ENCODE measurements around the gene TEK. TPM values are rescaled to one million over a fixed set of nuclear protein-coding genes. Genes with fewer than 3 reads are reported as not detected.

Gene TEK
- total RNA-seq, 3 donors from 2014 or later, result 5.9 to 15.2 (median 14.4) TPM

- no peak overlapping the region for H3K27ac ChIP-seq
- intact Hi-C loops (cut with DNase I; ENCODE audit: low total_unique reads), result no loop called here
- TF ChIP-seq POLR2AphosphoS5 (IDR thresholded peaks at IDR 0.05), result no peak
- TF ChIP-seq CTCF (IDR thresholded peaks at IDR 0.05), result no peak
- TF ChIP-seq POLR2A (IDR thresholded peaks at IDR 0.05), result no peak
These were observed 30.3 kb upstream of the TEK start for GRCh38 chr9:27078685-27079084.

GRCh38 chr9:27085456-27085855 is 23.6 kb upstream of the TEK start:
- no peaks in the 10 kb centered on the region for H3K36me3 ChIP-seq
- no peak overlapping the region for H3K4me3 ChIP-seq

More at GRCh38 chr9:27078685-27079084, 30.3 kb upstream of the TEK start:
- DNase-seq (ENCODE audit: low spot score in 2 of 2), result no peak
- H3K9me3 ChIP-seq, result no peaks in the 10 kb centered on the region
- H3K36me3 ChIP-seq, result no peaks in the 10 kb centered on the region
- no peaks in the 10 kb centered on the region for H3K4me1 ChIP-seq
- H3K27me3 ChIP-seq, result no peaks in the 10 kb centered on the region
- H3K4me3 ChIP-seq, result no peak overlapping the region

DNA sequence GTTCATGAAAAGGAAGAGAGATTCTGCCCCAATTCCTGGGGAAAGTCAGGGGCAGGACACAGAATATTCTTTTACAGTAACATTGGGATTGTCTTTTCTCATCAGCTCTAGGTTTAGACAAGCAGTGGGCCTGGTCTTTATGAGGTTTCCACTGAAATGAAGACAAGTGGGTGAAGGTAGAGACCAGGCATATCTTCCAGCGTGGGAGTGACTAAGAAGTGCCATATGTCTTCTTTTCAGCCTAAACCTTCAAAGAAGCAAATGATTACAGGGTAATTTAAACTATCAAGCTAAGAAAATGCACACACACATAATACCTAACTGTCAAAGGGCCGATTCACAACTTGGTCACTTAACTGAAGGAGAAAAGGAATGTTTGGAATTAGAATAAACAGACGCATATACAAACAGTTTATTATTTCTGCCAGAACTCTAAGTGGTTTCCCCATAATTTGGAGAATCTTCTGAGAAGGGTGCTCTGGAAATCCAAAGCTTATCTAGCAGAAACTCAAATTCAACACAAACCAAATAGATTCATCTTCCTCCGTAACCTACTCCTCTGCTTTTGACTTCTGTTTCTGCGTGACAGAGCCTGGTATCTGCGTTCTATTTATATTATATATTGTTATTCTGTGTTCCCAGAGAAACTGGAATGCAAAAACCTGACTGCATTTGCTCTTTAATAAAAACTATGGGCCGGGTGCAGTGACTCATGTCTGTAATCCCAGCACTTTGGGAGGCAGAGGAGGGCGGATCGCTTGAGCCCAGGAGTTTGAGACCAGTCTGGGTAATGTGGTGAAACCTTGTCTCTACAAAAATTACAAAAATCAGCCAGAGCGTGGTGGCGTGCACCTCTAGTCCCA is 22.0 kb upstream of the TEK start:
- intact Hi-C loops (cut with DNase I; ENCODE audit: low total_unique reads), result no loop called here
- no peaks in the 10 kb centered on the region for H3K36me3 ChIP-seq
- no peak overlapping the region for H3K27ac ChIP-seq
- TF ChIP-seq CTCF (IDR thresholded peaks at IDR 0.05) (no peak), POLR2A (IDR thresholded peaks at IDR 0.05) (no peak), POLR2AphosphoS5 (IDR thresholded peaks at IDR 0.05) (no peak)
- no peak overlapping the region for H3K4me3 ChIP-seq
- no peaks in the 10 kb centered on the region for H3K4me1 ChIP-seq
- no peaks in the 10 kb centered on the region for H3K9me3 ChIP-seq
- no peak for DNase-seq (ENCODE audit: low spot score in 2 of 2)
- H3K27me3 ChIP-seq, result no peaks in the 10 kb centered on the region

More at GRCh38 chr9:27085456-27085855, 23.6 kb upstream of the TEK start:
- Histone ChIP-seq H3K27ac (no peak overlapping the region), H3K9me3 (no peaks in the 10 kb centered on the region), H3K27me3 (no peaks in the 10 kb centered on the region), H3K4me1 (no peaks in the 10 kb centered on the region)
- TF ChIP-seq POLR2A (IDR thresholded peaks at IDR 0.05), result no peak
- TF ChIP-seq CTCF (IDR thresholded peaks at IDR 0.05), result no peak
- no peak for TF ChIP-seq POLR2AphosphoS5 (IDR thresholded peaks at IDR 0.05)
- intact Hi-C loops (cut with DNase I; ENCODE audit: low total_unique reads), result no loop called here
- DNase-seq (ENCODE audit: low spot score in 2 of 2), result no peak

- no peak for DNase-seq (ENCODE audit: low spot score in 2 of 2)
- TF ChIP-seq CTCF (IDR thresholded peaks at IDR 0.05) (no peak), POLR2AphosphoS5 (IDR thresholded peaks at IDR 0.05) (no peak), POLR2A (IDR thresholded peaks at IDR 0.05) (no peak)
These were observed 20.0 kb upstream of the TEK start for GRCh38 chr9:27088981-27089380.

GRCh38 chr9:27089706-27090105 is 19.3 kb upstream of the TEK start:
- Histone ChIP-seq H3K9me3 (no peaks in the 10 kb centered on the region), H3K4me1 (no peaks in the 10 kb centered on the region), H3K4me3 (no peak overlapping the region), H3K27me3 (no peaks in the 10 kb centered on the region), H3K36me3 (no peaks in the 10 kb centered on the region), H3K27ac (no peak overlapping the region)
- no peak for TF ChIP-seq POLR2AphosphoS5 (IDR thresholded peaks at IDR 0.05)
- TF ChIP-seq CTCF (IDR thresholded peaks at IDR 0.05), result no peak
- TF ChIP-seq POLR2A (IDR thresholded peaks at IDR 0.05), result no peak
- DNase-seq (ENCODE audit: low spot score in 2 of 2), result no peak
- intact Hi-C loops (cut with DNase I; ENCODE audit: low total_unique reads), result loop anchor here (10.0 kb wide), 1 partner anchor 785 kb away; no protein-coding TSS in a partner anchor

More at GRCh38 chr9:27088981-27089380, 20.0 kb upstream of the TEK start:
- no peaks in the 10 kb centered on the region for H3K36me3 ChIP-seq
- H3K27me3 ChIP-seq, result no peaks in the 10 kb centered on the region
- intact Hi-C loops (cut with DNase I; ENCODE audit: low total_unique reads), result no loop called here
- no peak overlapping the region for H3K4me3 ChIP-seq
- H3K27ac ChIP-seq, result no peak overlapping the region
- no peaks in the 10 kb centered on the region for H3K4me1 ChIP-seq
- no peaks in the 10 kb centered on the region for H3K9me3 ChIP-seq
